ENCODE measurements around the gene SF1. TPM values are rescaled to one million over a fixed set of nuclear protein-coding genes. Genes with fewer than 3 reads are reported as not detected.

Gene SF1
- total and polyA plus RNA-seq, 9 of the 15 experiments (the other 6 are each of a cell fraction or from before 2014, with no cell fraction given): 13.1 to 334 (median 111) TPM

- TF ChIP-seq, protein P1, sequence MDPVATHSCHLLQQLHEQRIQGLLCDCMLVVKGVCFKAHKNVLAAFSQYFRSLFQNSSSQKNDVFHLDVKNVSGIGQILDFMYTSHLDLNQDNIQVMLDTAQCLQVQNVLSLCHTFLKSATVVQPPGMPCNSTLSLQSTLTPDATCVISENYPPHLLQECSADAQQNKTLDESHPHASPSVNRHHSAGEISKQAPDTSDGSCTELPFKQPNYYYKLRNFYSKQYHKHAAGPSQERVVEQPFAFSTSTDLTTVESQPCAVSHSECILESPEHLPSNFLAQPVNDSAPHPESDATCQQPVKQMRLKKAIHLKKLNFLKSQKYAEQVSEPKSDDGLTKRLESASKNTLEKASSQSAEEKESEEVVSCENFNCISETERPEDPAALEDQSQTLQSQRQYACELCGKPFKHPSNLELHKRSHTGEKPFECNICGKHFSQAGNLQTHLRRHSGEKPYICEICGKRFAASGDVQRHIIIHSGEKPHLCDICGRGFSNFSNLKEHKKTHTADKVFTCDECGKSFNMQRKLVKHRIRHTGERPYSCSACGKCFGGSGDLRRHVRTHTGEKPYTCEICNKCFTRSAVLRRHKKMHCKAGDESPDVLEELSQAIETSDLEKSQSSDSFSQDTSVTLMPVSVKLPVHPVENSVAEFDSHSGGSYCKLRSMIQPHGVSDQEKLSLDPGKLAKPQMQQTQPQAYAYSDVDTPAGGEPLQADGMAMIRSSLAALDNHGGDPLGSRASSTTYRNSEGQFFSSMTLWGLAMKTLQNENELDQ (CRISPR knock-in tag; IDR thresholded peaks at IDR 0.05; ENCODE audit: borderline replicate concordance): no peak
- TF ChIP-seq, protein P2, sequence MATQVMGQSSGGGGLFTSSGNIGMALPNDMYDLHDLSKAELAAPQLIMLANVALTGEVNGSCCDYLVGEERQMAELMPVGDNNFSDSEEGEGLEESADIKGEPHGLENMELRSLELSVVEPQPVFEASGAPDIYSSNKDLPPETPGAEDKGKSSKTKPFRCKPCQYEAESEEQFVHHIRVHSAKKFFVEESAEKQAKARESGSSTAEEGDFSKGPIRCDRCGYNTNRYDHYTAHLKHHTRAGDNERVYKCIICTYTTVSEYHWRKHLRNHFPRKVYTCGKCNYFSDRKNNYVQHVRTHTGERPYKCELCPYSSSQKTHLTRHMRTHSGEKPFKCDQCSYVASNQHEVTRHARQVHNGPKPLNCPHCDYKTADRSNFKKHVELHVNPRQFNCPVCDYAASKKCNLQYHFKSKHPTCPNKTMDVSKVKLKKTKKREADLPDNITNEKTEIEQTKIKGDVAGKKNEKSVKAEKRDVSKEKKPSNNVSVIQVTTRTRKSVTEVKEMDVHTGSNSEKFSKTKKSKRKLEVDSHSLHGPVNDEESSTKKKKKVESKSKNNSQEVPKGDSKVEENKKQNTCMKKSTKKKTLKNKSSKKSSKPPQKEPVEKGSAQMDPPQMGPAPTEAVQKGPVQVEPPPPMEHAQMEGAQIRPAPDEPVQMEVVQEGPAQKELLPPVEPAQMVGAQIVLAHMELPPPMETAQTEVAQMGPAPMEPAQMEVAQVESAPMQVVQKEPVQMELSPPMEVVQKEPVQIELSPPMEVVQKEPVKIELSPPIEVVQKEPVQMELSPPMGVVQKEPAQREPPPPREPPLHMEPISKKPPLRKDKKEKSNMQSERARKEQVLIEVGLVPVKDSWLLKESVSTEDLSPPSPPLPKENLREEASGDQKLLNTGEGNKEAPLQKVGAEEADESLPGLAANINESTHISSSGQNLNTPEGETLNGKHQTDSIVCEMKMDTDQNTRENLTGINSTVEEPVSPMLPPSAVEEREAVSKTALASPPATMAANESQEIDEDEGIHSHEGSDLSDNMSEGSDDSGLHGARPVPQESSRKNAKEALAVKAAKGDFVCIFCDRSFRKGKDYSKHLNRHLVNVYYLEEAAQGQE (IDR thresholded peaks at IDR 0.05; ENCODE audit: borderline replicate concordance): no peak
- TF ChIP-seq, protein P2 (CRISPR knock-in tag; IDR thresholded peaks at IDR 0.05; ENCODE audit: low read depth): no peak
- TF ChIP-seq NR4A1 (CRISPR knock-in tag; IDR thresholded peaks at IDR 0.05): no peak
- no peak for TF ChIP-seq NR4A1 (tag; IDR thresholded peaks at IDR 0.05)
- TF ChIP-seq RBBP5 (IDR thresholded peaks at IDR 0.05; ENCODE audit: borderline replicate concordance, insufficient read depth, low read length, poor library complexity, severe bottlenecking): no peak
- no peak for TF ChIP-seq WHSC1 (IDR thresholded peaks at IDR 0.05; ENCODE audit: low read length)
- TF ChIP-seq DDX20 (tag; IDR thresholded peaks at IDR 0.05; ENCODE audit: low read depth): no peak
- TF ChIP-seq CHD4 (IDR thresholded peaks at IDR 0.05; ENCODE audit: insufficient read depth, insufficient replicate concordance, low read depth, low read length, poor library complexity, severe bottlenecking): no peak
- TF ChIP-seq, protein P3, sequence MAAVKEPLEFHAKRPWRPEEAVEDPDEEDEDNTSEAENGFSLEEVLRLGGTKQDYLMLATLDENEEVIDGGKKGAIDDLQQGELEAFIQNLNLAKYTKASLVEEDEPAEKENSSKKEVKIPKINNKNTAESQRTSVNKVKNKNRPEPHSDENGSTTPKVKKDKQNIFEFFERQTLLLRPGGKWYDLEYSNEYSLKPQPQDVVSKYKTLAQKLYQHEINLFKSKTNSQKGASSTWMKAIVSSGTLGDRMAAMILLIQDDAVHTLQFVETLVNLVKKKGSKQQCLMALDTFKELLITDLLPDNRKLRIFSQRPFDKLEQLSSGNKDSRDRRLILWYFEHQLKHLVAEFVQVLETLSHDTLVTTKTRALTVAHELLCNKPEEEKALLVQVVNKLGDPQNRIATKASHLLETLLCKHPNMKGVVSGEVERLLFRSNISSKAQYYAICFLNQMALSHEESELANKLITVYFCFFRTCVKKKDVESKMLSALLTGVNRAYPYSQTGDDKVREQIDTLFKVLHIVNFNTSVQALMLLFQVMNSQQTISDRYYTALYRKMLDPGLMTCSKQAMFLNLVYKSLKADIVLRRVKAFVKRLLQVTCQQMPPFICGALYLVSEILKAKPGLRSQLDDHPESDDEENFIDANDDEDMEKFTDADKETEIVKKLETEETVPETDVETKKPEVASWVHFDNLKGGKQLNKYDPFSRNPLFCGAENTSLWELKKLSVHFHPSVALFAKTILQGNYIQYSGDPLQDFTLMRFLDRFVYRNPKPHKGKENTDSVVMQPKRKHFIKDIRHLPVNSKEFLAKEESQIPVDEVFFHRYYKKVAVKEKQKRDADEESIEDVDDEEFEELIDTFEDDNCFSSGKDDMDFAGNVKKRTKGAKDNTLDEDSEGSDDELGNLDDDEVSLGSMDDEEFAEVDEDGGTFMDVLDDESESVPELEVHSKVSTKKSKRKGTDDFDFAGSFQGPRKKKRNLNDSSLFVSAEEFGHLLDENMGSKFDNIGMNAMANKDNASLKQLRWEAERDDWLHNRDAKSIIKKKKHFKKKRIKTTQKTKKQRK (IDR thresholded peaks at IDR 0.05; ENCODE audit: borderline replicate concordance, low read depth, low read length): no peak
- no peak for TF ChIP-seq FOSL1 (tag; conservative IDR thresholded peaks at IDR 0.05)
- TF ChIP-seq RFX5 (IDR thresholded peaks at IDR 0.05; ENCODE audit: low read depth, low read length): no peak
- 0 out of 2 replicates have a peak, but pooled peaks have one; percentile 18 for TF ChIP-seq SMARCA5 (IDR thresholded peaks at IDR 0.05)
- no peak for TF ChIP-seq HDGF (IDR thresholded peaks at IDR 0.05)
- TF ChIP-seq ZFP36 (IDR thresholded peaks at IDR 0.05; ENCODE audit: low read depth, low read length, partially characterized antibody): peak; percentile 78
- TF ChIP-seq ZNF830 (CRISPR knock-in tag; IDR thresholded peaks at IDR 0.05): no peak
These were observed 59.6 kb downstream of the SF1 start (continued) for GRCh38 chr11:64718780-64719124.

All from K562 (cell line).